Hepatocyte (in vitro differentiated cells): ENCODE measurements around the gene KIF23. TPM values are rescaled to one million over a fixed set of nuclear protein-coding genes. Genes with fewer than 3 reads are reported as not detected.

Experiments
- DNase-seq: peaks from one replicate; pipeline ENCODE4 v3.0.0-alpha.2; 2016; ENCODE audit warnings: low spot score
- H2AFZ ChIP-seq: fragments of 200-600 bp; sonication (generic); 2 replicates; pipeline ENCODE4 v1.6.0; 2016; ENCODE audit warnings: antibody characterized with exemption, mild to moderate bottlenecking
- H3K27ac ChIP-seq: fragments of 200-600 bp; sonication (generic); 2 replicates; pipeline ENCODE4 v1.5.1; 2016; ENCODE audit warnings: mild to moderate bottlenecking
- H3K27me3 ChIP-seq: fragments of 200-600 bp; sonication (generic); 2 replicates; pipeline ENCODE4 v1.6.1; 2016
- H3K36me3 ChIP-seq: fragments of 200-600 bp; sonication (generic); replicated peaks from 2 replicates; pipeline ENCODE4 v1.5.1; 2016; ENCODE audit warnings: low read depth; ENCODE audit not compliant: insufficient read depth
- H3K4me1 ChIP-seq: fragments of 200-600 bp; sonication (generic); 2 replicates; pipeline ENCODE4 v1.5.1; 2016; ENCODE audit warnings: mild to moderate bottlenecking, moderate library complexity; ENCODE audit not compliant: insufficient read depth
- H3K4me2 ChIP-seq: fragments of 200-600 bp; sonication (generic); 2 replicates; pipeline ENCODE4 v1.6.0; 2016
- H3K4me3 ChIP-seq: fragments of 200-600 bp; sonication (generic); 2 replicates; pipeline ENCODE4 v1.5.1; 2016; ENCODE audit warnings: mild to moderate bottlenecking
- H3K79me2 ChIP-seq: fragments of 200-600 bp; sonication (generic); 2 replicates; pipeline ENCODE4 v1.6.0; 2017; ENCODE audit warnings: mild to moderate bottlenecking
- H3K9me2 ChIP-seq: fragments of 200-600 bp; sonication (generic); replicated peaks from 2 replicates; pipeline ENCODE4 v1.6.0; 2017; ENCODE audit warnings: mild to moderate bottlenecking; ENCODE audit not compliant: insufficient read depth
- H3K9me3 ChIP-seq: fragments of 200-600 bp; sonication (generic); 2 replicates; pipeline ENCODE4 v1.5.1; 2016; ENCODE audit warnings: low read depth, mild to moderate bottlenecking
- H4K20me1 ChIP-seq: fragments of 200-600 bp; sonication (generic); 2 replicates; pipeline ENCODE4 v1.6.0; 2016; ENCODE audit warnings: mild to moderate bottlenecking; ENCODE audit not compliant: insufficient read depth, poor library complexity, severe bottlenecking
- CTCF ChIP-seq: fragments of 200-600 bp; sonication (generic); IDR thresholded peaks from 2 replicates; pipeline ENCODE4 v1.5.1; 2016; ENCODE audit warnings: antibody characterized with exemption, mild to moderate bottlenecking; ENCODE audit not compliant: poor library complexity
- EZH2 ChIP-seq: fragments of 200-600 bp; sonication (generic); IDR thresholded peaks from 2 replicates; pipeline ENCODE4 v1.6.1; 2016; ENCODE audit warnings: antibody characterized with exemption, mild to moderate bottlenecking, borderline replicate concordance
- EZH2phosphoT487 ChIP-seq: fragments of 200-600 bp; sonication (generic); IDR thresholded peaks from one replicate; pipeline ENCODE4 v1.6.1; 2018; ENCODE audit warnings: antibody characterized with exemption, mild to moderate bottlenecking, low read depth, moderate library complexity; ENCODE audit not compliant: unreplicated experiment, severe bottlenecking
- WGBS: methylation state at CpG from one replicate; pipeline ENCODE4 v1.1.6; 2016; ENCODE audit warnings: low lambda C conversion rate; ENCODE audit errors: missing lambda C conversion rate; 5-methylcytosine and 5-hydroxymethylcytosine counted together
- polyA plus RNA-seq: library from polyadenylated mRNA; unstranded; fragments of >200 nt; fragmentation: Nextera tagmentation; extraction: Ambion mirVana; gene quantifications from 2 replicates; pipeline ENCODE4 v1.2.1, GENCODE V29; 2016
- total RNA-seq: library from RNA; depleted of rRNA; stranded (reverse); fragments of >200 nt; gene quantifications from 2 replicates; pipeline ENCODE4 v1.2.3, GENCODE V29; 2014

Gene KIF23
- total and polyA plus RNA-seq, 2 experiments from 2014 or later = 12.0 to 14.1 TPM

- Histone ChIP-seq H2AFZ (no peak overlapping the region), H3K36me3 (no peaks in the 10 kb centered on the region), H3K4me1 (peaks cover 3% of the 10 kb centered on the region), H3K27ac (no peak overlapping the region), H3K4me2 (no peak overlapping the region), H3K4me3 (no peak overlapping the region), H3K9me2 (no peaks in the 10 kb centered on the region), H3K27me3 (no peaks in the 10 kb centered on the region), H3K79me2 (no peaks in the 10 kb centered on the region), H4K20me1 (no peaks in the 10 kb centered on the region), H3K9me3 (no peaks in the 10 kb centered on the region)
- TF ChIP-seq CTCF (no peak), EZH2 (no peak), EZH2phosphoT487 (no peak)
- 83% methylated on average over 6 of the region's 6 CpGs for WGBS
- no peak for DNase-seq
Measured at GRCh38 chr15:69484837-69485236, 70.7 kb downstream of the KIF23 start.

GRCh38 chr15:69486481-69487110 lies 72.4 kb downstream of the KIF23 start:
- no peaks in the 10 kb centered on the region for H3K79me2 ChIP-seq
- no peaks in the 10 kb centered on the region for H3K36me3 ChIP-seq
- DNase-seq = no peak
- H3K4me1 ChIP-seq = no peaks in the 10 kb centered on the region
- 95% methylated on average over 3 of the region's 3 CpGs for WGBS
- no peak overlapping the region for H3K4me2 ChIP-seq
- H3K4me3 ChIP-seq = no peak overlapping the region
- no peak overlapping the region for H2AFZ ChIP-seq
- H3K9me2 ChIP-seq = no peaks in the 10 kb centered on the region
- TF ChIP-seq CTCF = no peak
- TF ChIP-seq EZH2 = no peak
- no peak for TF ChIP-seq EZH2phosphoT487
- H3K27ac ChIP-seq = no peak overlapping the region
- H4K20me1 ChIP-seq = no peaks in the 10 kb centered on the region
- no peaks in the 10 kb centered on the region for H3K27me3 ChIP-seq
- H3K9me3 ChIP-seq = no peaks in the 10 kb centered on the region

- WGBS = 79% methylated on average over 3 of the region's 3 CpGs
- Histone ChIP-seq H3K27me3 (no peaks in the 10 kb centered on the region), H3K4me1 (no peaks in the 10 kb centered on the region), H4K20me1 (no peaks in the 10 kb centered on the region), H3K4me3 (no peak overlapping the region), H3K27ac (no peak overlapping the region), H3K9me3 (no peaks in the 10 kb centered on the region), H2AFZ (no peak overlapping the region), H3K4me2 (no peak overlapping the region), H3K9me2 (no peaks in the 10 kb centered on the region), H3K36me3 (no peaks in the 10 kb centered on the region), H3K79me2 (no peaks in the 10 kb centered on the region)
- no peak for TF ChIP-seq EZH2
- no peak for TF ChIP-seq CTCF
- TF ChIP-seq EZH2phosphoT487 = no peak
- DNase-seq = no peak
Measured at GRCh38 chr15:69489073-69489571, 75.0 kb downstream of the KIF23 start.
